ENCODE measurements around the gene CASP10. TPM values are rescaled to one million over a fixed set of nuclear protein-coding genes. Genes with fewer than 3 reads are reported as not detected.

Gene CASP10
- total RNA-seq, 2 experiments from 2014 or later = 15.9 to 16.7 TPM

- peaks cover 70% of the 10 kb centered on the region for H3K4me1 Mint-ChIP-seq (ENCODE audit: low read depth)
- peaks cover 38% of the 10 kb centered on the region for H3K36me3 Mint-ChIP-seq
- ChIA-PET POLR2A (interaction anchor here (1.0 to 9.8 kb wide), 4 partner anchors 10 to 129 kb away, joined by 3 to 96 read pairs (median 18); no protein-coding TSS in a partner anchor), CTCF (interaction anchor here (1.0 to 8.9 kb wide), 7 partner anchors 10 to 300 kb away, joined by 3 to 120 read pairs (median 5); partner anchors contain the start of gene ORC2)
- H3K9me3 Mint-ChIP-seq = no peaks in the 10 kb centered on the region
- peak overlapping the region; percentile 95 for H3K27ac Mint-ChIP-seq
- no peaks in the 10 kb centered on the region for H3K27me3 Mint-ChIP-seq
- H3K4me3 Mint-ChIP-seq = peak overlapping the region; percentile 55
- intact Hi-C loops (cut with micrococcal nuclease) = loop anchor here (2.0 to 5.0 kb wide), 3 partner anchors 379 to 1004 kb away; partner anchors contain the start of genes NOP58 and TMEM237
- DNase-seq = peak; percentile 48
Measured at GRCh38 chr2:201263779-201264178, 80.8 kb downstream of the CASP10 start.

- Mint-ChIP-seq H3K27me3 (no peaks in the 10 kb centered on the region), H3K9me3 (no peaks in the 10 kb centered on the region), H3K36me3 (peaks cover 45% of the 10 kb centered on the region), H3K4me3 (peak overlapping the region; percentile 55), H3K4me1 (ENCODE audit: low read depth) (peaks cover 70% of the 10 kb centered on the region), H3K27ac (peak overlapping the region; percentile 95)
- POLR2A ChIA-PET = interaction anchor here (0.5 to 9.8 kb wide), 5 partner anchors 7 to 31 kb away, joined by 3 to 96 read pairs (median 16); no protein-coding TSS in a partner anchor
- CTCF ChIA-PET = interaction anchor here (1.0 to 8.9 kb wide), 6 partner anchors 9 to 301 kb away, joined by 3 to 120 read pairs (median 6); partner anchors contain the start of gene ORC2
- no peak for DNase-seq
- intact Hi-C loops (cut with micrococcal nuclease) = loop anchor here (5.0 kb wide), 2 partner anchors 378 to 1003 kb away; partner anchors contain the start of genes NOP58 and TMEM237
Measured at GRCh38 chr2:201264472-201265173, 81.7 kb downstream of the CASP10 start.

DNA sequence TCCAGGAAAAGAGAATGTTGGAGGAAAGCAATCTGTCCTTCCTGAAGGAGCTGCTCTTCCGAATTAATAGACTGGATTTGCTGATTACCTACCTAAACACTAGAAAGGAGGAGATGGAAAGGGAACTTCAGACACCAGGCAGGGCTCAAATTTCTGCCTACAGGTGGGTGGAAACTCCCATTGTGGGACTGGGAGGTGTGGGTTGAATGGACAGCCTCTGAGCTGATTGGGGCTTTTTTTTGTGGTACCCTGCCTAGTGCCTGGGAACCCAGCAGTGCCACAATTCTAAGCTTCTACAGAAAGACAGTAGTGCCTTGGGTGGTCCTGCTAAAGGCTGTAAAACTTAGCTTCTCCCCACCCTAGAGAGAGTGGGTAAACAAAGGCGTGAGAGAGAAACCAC lies 83.7 kb downstream of the CASP10 start:
- intact Hi-C loops (cut with micrococcal nuclease) = no loop called here
- H3K4me1 Mint-ChIP-seq (ENCODE audit: low read depth) = peaks cover 89% of the 10 kb centered on the region
- POLR2A ChIA-PET = interaction anchor here (1.0 kb wide), 1 partner anchor 30 kb away, joined by 3 read pairs; no protein-coding TSS in a partner anchor
- H3K9me3 Mint-ChIP-seq = no peaks in the 10 kb centered on the region
- CTCF ChIA-PET = interaction anchor here (1.0 to 8.9 kb wide), 3 partner anchors 11 to 33 kb away, joined by 3 to 120 read pairs (median 6); no protein-coding TSS in a partner anchor
- H3K27ac Mint-ChIP-seq = peak overlapping the region; percentile 61
- H3K36me3 Mint-ChIP-seq = peaks cover 55% of the 10 kb centered on the region
- peak overlapping the region; percentile 36 for H3K4me3 Mint-ChIP-seq
- no peak for DNase-seq
- H3K27me3 Mint-ChIP-seq = no peaks in the 10 kb centered on the region

DNA sequence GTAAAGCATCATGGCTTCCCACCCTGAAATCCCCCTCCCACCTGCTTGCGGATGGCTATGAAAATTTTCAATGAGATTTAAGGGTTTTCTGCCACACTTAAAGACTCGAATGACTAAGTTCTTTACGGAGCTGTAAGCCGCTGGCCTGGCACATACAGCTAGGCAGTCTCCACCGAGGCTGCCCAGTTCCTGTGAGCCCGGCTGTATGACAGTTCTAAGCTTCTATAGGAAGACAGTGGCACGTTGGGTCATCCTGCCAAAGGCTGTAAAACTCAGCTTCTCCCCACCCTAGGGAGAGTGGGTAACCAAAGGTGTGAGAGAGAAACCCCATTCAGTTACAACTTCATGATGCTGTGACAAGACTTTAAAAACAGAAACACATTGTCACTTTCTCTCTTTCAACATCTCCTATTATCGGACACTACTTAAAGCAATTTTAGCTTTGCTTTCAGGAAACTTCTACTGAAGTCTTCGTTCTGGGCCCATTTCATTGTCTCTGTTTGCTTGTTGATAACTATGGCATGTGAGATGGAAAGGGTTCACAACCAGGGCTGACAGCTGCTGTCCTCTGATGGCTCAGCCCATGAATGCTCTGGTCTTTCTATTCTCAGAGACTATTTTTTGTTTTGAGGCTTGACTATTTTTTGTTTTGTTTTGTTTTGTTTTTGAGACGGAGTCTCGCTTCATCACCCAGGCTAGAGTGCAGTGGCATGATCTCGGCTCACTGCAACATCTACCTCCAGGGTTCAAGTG lies 84.5 kb downstream of the CASP10 start:
- Mint-ChIP-seq H3K4me3 (peak overlapping the region; percentile 12), H3K27ac (peak overlapping the region; percentile 61), H3K36me3 (peaks cover 57% of the 10 kb centered on the region), H3K27me3 (no peaks in the 10 kb centered on the region), H3K4me1 (ENCODE audit: low read depth) (peaks cover 93% of the 10 kb centered on the region), H3K9me3 (no peaks in the 10 kb centered on the region)
- POLR2A ChIA-PET = interaction anchor here (1.0 to 1.4 kb wide), 3 partner anchors 31 to 34 kb away, joined by 3 to 4 read pairs (median 4); no protein-coding TSS in a partner anchor
- peak; percentile 61 for DNase-seq
- intact Hi-C loops (cut with micrococcal nuclease) = no loop called here
- CTCF ChIA-PET = interaction anchor here (1.0 to 8.9 kb wide), 2 partner anchors 31 to 34 kb away, joined by 3 to 120 read pairs; no protein-coding TSS in a partner anchor

- intact Hi-C loops (cut with micrococcal nuclease) = loop anchor here (5.0 kb wide), 1 partner anchor 32 kb away; no protein-coding TSS in a partner anchor
- peaks cover 72% of the 10 kb centered on the region for H3K36me3 Mint-ChIP-seq
Measured at GRCh38 chr2:201269764-201270163, 86.8 kb downstream of the CASP10 start.

GRCh38 chr2:201270293-201271001 lies 87.5 kb downstream of the CASP10 start:
- H3K4me1 Mint-ChIP-seq (ENCODE audit: low read depth) = peaks cover 82% of the 10 kb centered on the region
- CTCF ChIA-PET = interaction anchor here (0.6 to 2.8 kb wide), 6 partner anchors 9 to 93 kb away, joined by 3 to 10 read pairs (median 4); partner anchors contain the start of gene CASP8
- POLR2A ChIA-PET = interaction anchor here (1.5 to 1.6 kb wide), 2 partner anchors 14 to 37 kb away, joined by 4 read pairs; no protein-coding TSS in a partner anchor
- intact Hi-C loops (cut with micrococcal nuclease) = loop anchor here (5.0 kb wide), 1 partner anchor 33 kb away; no protein-coding TSS in a partner anchor
- H3K27me3 Mint-ChIP-seq = no peaks in the 10 kb centered on the region
- no peak overlapping the region for H3K4me3 Mint-ChIP-seq
- no peak for DNase-seq
- no peak overlapping the region for H3K27ac Mint-ChIP-seq
- peaks cover 77% of the 10 kb centered on the region for H3K36me3 Mint-ChIP-seq
- no peaks in the 10 kb centered on the region for H3K9me3 Mint-ChIP-seq

More at GRCh38 chr2:201269764-201270163, 86.8 kb downstream of the CASP10 start:
- Mint-ChIP-seq H3K27me3 (no peaks in the 10 kb centered on the region), H3K27ac (no peak overlapping the region), H3K9me3 (no peaks in the 10 kb centered on the region), H3K4me1 (ENCODE audit: low read depth) (peaks cover 89% of the 10 kb centered on the region), H3K4me3 (no peak overlapping the region)
- ChIA-PET CTCF (interaction anchor here (0.7 to 2.8 kb wide), 6 partner anchors 9 to 94 kb away, joined by 3 to 10 read pairs (median 4); partner anchors contain the start of gene CASP8), POLR2A (interaction anchor here (1.5 to 1.6 kb wide), 2 partner anchors 13 to 36 kb away, joined by 4 read pairs; no protein-coding TSS in a partner anchor)
- no peak for DNase-seq

GRCh38 chr2:201271917-201272316 lies 89.0 kb downstream of the CASP10 start:
- Mint-ChIP-seq H3K9me3 (no peaks in the 10 kb centered on the region), H3K36me3 (peaks cover 81% of the 10 kb centered on the region)

DNA sequence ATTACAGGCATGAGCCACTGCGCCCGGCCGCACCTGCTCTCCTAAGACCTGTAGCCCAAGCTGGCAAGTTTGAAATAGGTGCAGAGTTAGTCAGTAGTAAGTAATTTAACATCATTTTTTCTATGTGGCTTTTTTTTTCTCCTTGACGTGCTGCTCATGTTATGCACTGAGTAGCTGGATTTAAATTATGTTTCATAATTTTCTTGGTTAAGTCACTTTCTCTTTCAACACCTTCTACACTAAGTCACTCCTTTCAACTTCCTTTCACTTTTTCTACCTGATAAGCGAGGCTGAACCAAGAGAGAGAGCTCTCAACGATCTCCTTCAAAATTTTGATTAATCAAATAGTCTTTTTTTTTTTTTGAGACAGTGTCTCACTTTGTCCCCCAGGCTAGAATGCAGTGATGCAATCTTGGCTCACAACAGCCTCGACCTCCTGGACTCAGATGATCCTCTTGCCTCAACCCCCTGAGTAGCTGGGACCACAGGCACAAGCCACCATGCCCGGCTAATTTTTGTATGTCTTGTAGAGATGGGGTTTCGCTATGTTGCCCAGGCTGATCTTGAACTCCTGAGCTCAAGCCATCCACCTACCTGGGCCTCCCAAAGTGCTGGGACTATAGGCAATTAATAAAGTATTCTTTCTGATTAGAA lies 90.5 kb downstream of the CASP10 start:
- Mint-ChIP-seq H3K4me3 (no peak overlapping the region), H3K4me1 (ENCODE audit: low read depth) (peaks cover 64% of the 10 kb centered on the region), H3K27ac (peak overlapping the region; percentile 21), H3K9me3 (no peaks in the 10 kb centered on the region), H3K36me3 (peaks cover 77% of the 10 kb centered on the region), H3K27me3 (no peaks in the 10 kb centered on the region)
- intact Hi-C loops (cut with micrococcal nuclease) = loop anchor here (1.0 to 5.0 kb wide), 2 partner anchors 13 to 36 kb away; partner anchors contain the start of gene CASP8
- ChIA-PET POLR2A (interaction anchor here (0.6 to 1.4 kb wide), 4 partner anchors 10 to 369 kb away, joined by 3 to 20 read pairs (median 4); no protein-coding TSS in a partner anchor), CTCF (interaction anchor here (0.6 to 2.6 kb wide), 6 partner anchors 10 to 172 kb away, joined by 3 to 14 read pairs (median 4); no protein-coding TSS in a partner anchor)
- no peak for DNase-seq

More at GRCh38 chr2:201271917-201272316, 89.0 kb downstream of the CASP10 start:
- H3K4me3 Mint-ChIP-seq = peak overlapping the region; percentile 4
- H3K4me1 Mint-ChIP-seq (ENCODE audit: low read depth) = peaks cover 71% of the 10 kb centered on the region
- ChIA-PET POLR2A (no interaction called here), CTCF (no interaction called here)
- H3K27me3 Mint-ChIP-seq = no peaks in the 10 kb centered on the region
- DNase-seq = no peak
- peak overlapping the region; percentile 55 for H3K27ac Mint-ChIP-seq
- intact Hi-C loops (cut with micrococcal nuclease) = loop anchor here (5.0 kb wide), 1 partner anchor 35 kb away; no protein-coding TSS in a partner anchor

- DNase-seq = no peak
- H3K36me3 Mint-ChIP-seq = peaks cover 77% of the 10 kb centered on the region
- no peaks in the 10 kb centered on the region for H3K9me3 Mint-ChIP-seq
- peaks cover 62% of the 10 kb centered on the region for H3K4me1 Mint-ChIP-seq (ENCODE audit: low read depth)
- no peaks in the 10 kb centered on the region for H3K27me3 Mint-ChIP-seq
- ChIA-PET POLR2A (no interaction called here), CTCF (interaction anchor here (2.5 to 2.6 kb wide), 2 partner anchors 43 to 89 kb away, joined by 11 to 14 read pairs; no protein-coding TSS in a partner anchor)
- H3K27ac Mint-ChIP-seq = peak overlapping the region; percentile 21
- intact Hi-C loops (cut with micrococcal nuclease) = no loop called here
- H3K4me3 Mint-ChIP-seq = no peak overlapping the region
Measured at GRCh38 chr2:201275069-201275468, 92.1 kb downstream of the CASP10 start.

- Mint-ChIP-seq H3K27ac (no peak overlapping the region), H3K4me1 (ENCODE audit: low read depth) (peaks cover 57% of the 10 kb centered on the region), H3K27me3 (no peaks in the 10 kb centered on the region), H3K9me3 (no peaks in the 10 kb centered on the region), H3K4me3 (no peak overlapping the region), H3K36me3 (peaks cover 74% of the 10 kb centered on the region)
- intact Hi-C loops (cut with micrococcal nuclease) = no loop called here
- DNase-seq = no peak
- ChIA-PET CTCF (interaction anchor here (1.4 to 2.4 kb wide), 2 partner anchors 11 to 39 kb away, joined by 3 to 6 read pairs; no protein-coding TSS in a partner anchor), POLR2A (no interaction called here)
Measured at GRCh38 chr2:201275990-201276389, 93.0 kb downstream of the CASP10 start.
